OCI-LY3 (cell line): ENCODE measurements around the gene GLCE.
"Not testable (repeated sequence)": the region's sequence is repeated elsewhere in the genome, so short reads cannot be mapped to it uniquely, and the experiment has no call there.

ENCODE experiments used
- H2AFZ ChIP-seq: fragments of 200-600, 300-600 bp; shearing (Covaris generic); 2 replicates; pipeline ENCODE4 v1.6.0; 2014; ENCODE audit warnings: antibody characterized with exemption, low read depth, low read length
- H3K27ac ChIP-seq: fragments of 200-600, 300-600 bp; sonication (generic); 2 replicates; pipeline ENCODE4 v1.5.1; 2014; ENCODE audit warnings: mild to moderate bottlenecking, low read length, moderate library complexity, mixed read lengths
- H3K27me3 ChIP-seq: fragments of 200-600, 300-600 bp; sonication (generic); 2 replicates; pipeline ENCODE4 v1.6.1; 2014; ENCODE audit warnings: low read depth, low read length, mixed read lengths
- H3K36me3 ChIP-seq: fragments of 200-600, 300-600 bp; sonication (generic); replicated peaks from 2 replicates; pipeline ENCODE3; 2014; ENCODE audit warnings: low read depth, low read length, mixed read lengths
- H3K4me1 ChIP-seq: fragments of 300-600, 200-600 bp; sonication (generic); 2 replicates; pipeline ENCODE4 v1.6.1; 2014; ENCODE audit warnings: low read length, mixed read lengths
- H3K4me2 ChIP-seq: fragments of 200-600, 300-600 bp; sonication (generic); 2 replicates; pipeline ENCODE4 v1.6.1; 2014; ENCODE audit warnings: low read length, mixed read lengths
- H3K4me3 ChIP-seq: fragments of 300-600, 200-600 bp; sonication (generic); 2 replicates; pipeline ENCODE4 v1.5.1; 2014; ENCODE audit warnings: antibody characterized with exemption, mild to moderate bottlenecking, low read length, moderate library complexity
- H3K79me2 ChIP-seq: fragments of 300-600, 200-600 bp; shearing (Covaris generic); 2 replicates; pipeline ENCODE4 v1.6.1; 2014; ENCODE audit warnings: mild to moderate bottlenecking, low read length, mixed read lengths
- H3K9ac ChIP-seq: fragments of 300-600, 200-600 bp; shearing (Covaris generic); 2 replicates; pipeline ENCODE4 v1.6.0; 2014; ENCODE audit warnings: mild to moderate bottlenecking, low read length, moderate library complexity
- H3K9me3 ChIP-seq: fragments of 200-600, 300-600 bp; shearing (Covaris generic); 2 replicates; pipeline ENCODE4 v1.6.1; 2014; ENCODE audit warnings: low read length, mixed read lengths; ENCODE audit not compliant: insufficient read depth
- H4K20me1 ChIP-seq: fragments of 200-600, 300-600 bp; sonication (generic); 2 replicates; pipeline ENCODE4 v1.6.1; 2016; ENCODE audit warnings: low read length, mixed read lengths; ENCODE audit not compliant: insufficient read depth
- CTCF ChIP-seq: fragments of 200-600, 300-600 bp; sonication (generic); IDR thresholded peaks from 2 replicates; pipeline ENCODE4 v1.5.1; 2014; ENCODE audit warnings: antibody characterized with exemption, low read length, low read depth
- EZH2phosphoT487 ChIP-seq: fragments of 200-600 bp; shearing (Covaris generic); IDR thresholded peaks from 2 replicates; pipeline ENCODE4 v1.6.1; 2018; ENCODE audit warnings: antibody characterized with exemption, mixed run types, low read depth

GLCE gene

DNA sequence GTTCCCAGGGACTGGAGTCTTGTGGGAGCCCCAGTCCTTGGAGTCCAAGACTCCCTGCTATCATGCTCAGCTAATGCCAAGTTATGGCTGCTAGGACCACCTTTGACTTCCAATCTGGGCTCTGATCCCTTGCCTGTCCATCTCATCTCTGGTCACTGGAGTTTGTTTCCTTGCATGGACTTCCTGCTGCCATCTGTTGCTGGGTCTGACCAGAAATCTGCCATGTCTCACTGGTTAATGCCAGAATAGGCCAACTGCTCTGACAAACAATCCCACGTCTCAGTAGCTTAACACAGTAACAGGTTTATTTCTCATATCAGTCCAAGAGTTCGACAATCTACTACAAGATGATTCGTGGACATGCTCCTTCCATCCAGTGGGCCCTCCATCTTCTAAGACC is 10.1 kb upstream of the GLCE start:
- no peak for TF ChIP-seq CTCF
- TF ChIP-seq EZH2phosphoT487 = no peak
- H3K4me3 ChIP-seq = no peak overlapping the region
- H4K20me1 ChIP-seq = no peaks in the 10 kb centered on the region

DNA sequence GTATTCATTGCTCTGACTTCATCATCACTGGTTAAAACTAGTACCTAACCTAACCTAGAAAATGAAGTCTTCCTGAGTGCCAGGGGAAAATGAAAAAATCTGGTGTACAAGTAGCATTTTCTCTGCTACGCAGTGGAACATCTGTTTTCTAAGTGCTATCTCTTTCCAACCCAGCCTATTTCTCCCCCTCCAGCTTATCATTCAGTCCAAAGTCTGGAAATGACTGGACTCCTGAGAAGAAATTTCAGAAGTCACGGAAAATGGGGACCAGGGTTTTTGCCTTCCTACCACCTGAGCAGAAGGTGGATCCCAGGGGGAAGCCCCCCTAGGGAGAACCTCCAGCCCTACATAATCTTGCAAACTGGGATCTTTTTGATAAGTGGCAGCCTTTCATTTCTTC is 9.6 kb upstream of the GLCE start:
- Histone ChIP-seq H3K9ac (no peak overlapping the region), H3K4me2 (no peak overlapping the region), H3K4me1 (no peaks in the 10 kb centered on the region), H3K27ac (no peak overlapping the region), H3K36me3 (no peaks in the 10 kb centered on the region), H3K4me3 (no peak overlapping the region), H3K27me3 (peaks cover 78% of the 10 kb centered on the region), H4K20me1 (no peaks in the 10 kb centered on the region), H3K79me2 (no peaks in the 10 kb centered on the region), H3K9me3 (no peaks in the 10 kb centered on the region), H2AFZ (no peak overlapping the region)
- TF ChIP-seq CTCF (no peak), EZH2phosphoT487 (no peak)

More for the DNA sequence above, 10.1 kb upstream of the GLCE start:
- no peaks in the 10 kb centered on the region for H3K4me1 ChIP-seq
- no peak overlapping the region for H2AFZ ChIP-seq
- H3K9me3 ChIP-seq = no peaks in the 10 kb centered on the region
- H3K79me2 ChIP-seq = no peaks in the 10 kb centered on the region
- H3K36me3 ChIP-seq = no peaks in the 10 kb centered on the region
- no peak overlapping the region for H3K9ac ChIP-seq
- no peak overlapping the region for H3K4me2 ChIP-seq
- H3K27ac ChIP-seq = no peak overlapping the region
- peaks cover 79% of the 10 kb centered on the region for H3K27me3 ChIP-seq

DNA sequence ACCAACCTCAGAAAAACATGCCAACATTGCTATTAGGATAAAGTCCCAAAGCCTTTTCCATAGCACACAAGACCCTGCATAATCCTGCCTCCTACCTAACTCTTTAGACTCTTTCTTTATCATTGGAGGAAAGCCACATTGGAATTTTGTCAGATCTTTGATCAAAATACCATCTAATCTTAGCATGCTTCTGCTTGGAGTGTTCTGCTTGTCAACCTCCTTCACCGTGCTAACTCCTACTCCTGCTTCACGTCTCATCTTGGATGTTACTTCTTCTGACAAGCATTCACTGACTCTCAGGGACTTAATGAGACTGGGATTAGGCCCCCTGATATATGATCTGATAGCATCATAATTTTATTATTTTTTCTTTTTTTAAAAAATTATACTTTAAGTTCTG is 7.4 kb upstream of the GLCE start:
- Histone ChIP-seq H2AFZ (no peak overlapping the region), H4K20me1 (no peaks in the 10 kb centered on the region), H3K4me2 (no peak overlapping the region), H3K9ac (no peak overlapping the region), H3K4me3 (no peak overlapping the region), H3K27ac (no peak overlapping the region), H3K9me3 (no peaks in the 10 kb centered on the region), H3K79me2 (no peaks in the 10 kb centered on the region), H3K36me3 (no peaks in the 10 kb centered on the region), H3K27me3 (peaks cover 64% of the 10 kb centered on the region), H3K4me1 (no peaks in the 10 kb centered on the region)
- TF ChIP-seq EZH2phosphoT487 = no peak
- no peak for TF ChIP-seq CTCF

DNA sequence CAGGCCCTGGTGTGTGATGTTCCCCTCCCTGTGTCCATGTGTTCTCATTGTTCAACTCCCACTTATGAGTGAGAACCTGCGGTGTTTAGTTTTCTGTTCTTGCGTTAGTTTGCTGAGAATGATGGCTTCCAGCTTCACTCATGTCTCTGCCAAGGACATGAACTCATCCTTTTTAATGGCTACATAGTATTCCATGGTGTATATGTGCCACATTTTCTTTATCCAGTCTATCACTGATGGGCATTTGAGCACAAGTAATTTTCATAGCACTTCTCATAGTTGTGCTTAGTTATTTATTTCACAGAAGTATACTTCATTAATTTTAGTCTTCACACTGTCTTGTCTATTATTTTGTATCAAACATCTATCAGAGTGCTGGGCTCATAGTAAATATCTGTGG is 6.8 kb upstream of the GLCE start:
- not testable (repeated sequence) for H3K27ac ChIP-seq, H3K9ac ChIP-seq
- peaks cover 59% of the 10 kb centered on the region for H3K27me3 ChIP-seq

GRCh38 chr15:69154078-69154477 is 6.4 kb upstream of the GLCE start:
- no peaks in the 10 kb centered on the region for H3K79me2 ChIP-seq
- no peak overlapping the region for H3K9ac ChIP-seq
- H3K36me3 ChIP-seq = no peaks in the 10 kb centered on the region
- H3K27me3 ChIP-seq = peaks cover 55% of the 10 kb centered on the region
- TF ChIP-seq CTCF = no peak
- TF ChIP-seq EZH2phosphoT487 = no peak
- no peak overlapping the region for H3K27ac ChIP-seq
- no peak overlapping the region for H3K4me2 ChIP-seq
- H4K20me1 ChIP-seq = no peaks in the 10 kb centered on the region
- no peak overlapping the region for H3K4me3 ChIP-seq
- H3K4me1 ChIP-seq = no peaks in the 10 kb centered on the region
- 0 out of 2 replicates have a peak overlapping the region, but pooled peaks have one; percentile 40 for H2AFZ ChIP-seq
- H3K9me3 ChIP-seq = no peaks in the 10 kb centered on the region

More for the DNA sequence above, 6.8 kb upstream of the GLCE start:
- H4K20me1 ChIP-seq, H3K9me3 ChIP-seq, H2AFZ ChIP-seq, H3K36me3 ChIP-seq, H3K4me3 ChIP-seq, H3K4me2 ChIP-seq, H3K4me1 ChIP-seq, H3K79me2 ChIP-seq: not testable (repeated sequence)
